ENCODE data around the gene RNF121. TPM values are rescaled to one million over a fixed set of nuclear protein-coding genes. Genes with fewer than 3 reads are reported as not detected.

The RNF121 gene
- total RNA-seq, 2 experiments from 2014 or later = 24.6 to 28.1 TPM

GRCh38 chr11:72002841-72003775, 74.3 kb downstream of the RNF121 start:
- Histone ChIP-seq H3K4me1 (ENCODE audit: insufficient read depth, low read length, poor library complexity, severe bottlenecking) (peaks cover 14% of the 10 kb centered on the region), H3K4me2 (ENCODE audit: low read length) (no peak overlapping the region), H4K20me1 (ENCODE audit: insufficient read depth, low read length) (no peaks in the 10 kb centered on the region), H3K9me3 (ENCODE audit: low read length) (no peaks in the 10 kb centered on the region), H2AFZ (ENCODE audit: low read length) (no peak overlapping the region), H3K79me2 (ENCODE audit: insufficient read depth, low read depth, low read length) (no peaks in the 10 kb centered on the region), H3K27ac (ENCODE audit: low read depth, low read length, poor library complexity, severe bottlenecking) (no peak overlapping the region), H3K36me3 (ENCODE audit: insufficient read depth, low read length) (peaks cover 75% of the 10 kb centered on the region), H3K4me3 (ENCODE audit: low read depth, low read length, poor library complexity, severe bottlenecking) (no peak overlapping the region), H3K9me2 (ENCODE audit: insufficient read depth, low read length) (no peaks in the 10 kb centered on the region)
- TF ChIP-seq EZH2phosphoT487 (IDR thresholded peaks at IDR 0.05; ENCODE audit: borderline replicate concordance, low read depth, low read length) (no peak), CTCF (conservative IDR thresholded peaks at IDR 0.05; ENCODE audit: low read length) (no peak)
- ChIA-PET CTCF (ENCODE audit: unreplicated experiment) (no interaction called here), POLR2A (no interaction called here)
- TSS peak; percentile 95 for BruUV-seq (replicated peaks)
- intact Hi-C loops (cut with micrococcal nuclease; ENCODE audit: unreplicated experiment) = no loop called here
- DNase-seq (ENCODE audit: low spot score) = no peak

GRCh38 chr11:72003776-72004171, 74.9 kb downstream of the RNF121 start:
- no peak for DNase-seq (ENCODE audit: low spot score)
- BruUV-seq (replicated peaks) = no TSS peak
- H3K27ac ChIP-seq (ENCODE audit: low read depth, low read length, poor library complexity, severe bottlenecking) = no peak overlapping the region
- POLR2A ChIA-PET = no interaction called here
- H4K20me1 ChIP-seq (ENCODE audit: insufficient read depth, low read length) = no peaks in the 10 kb centered on the region
- peaks cover 78% of the 10 kb centered on the region for H3K36me3 ChIP-seq (ENCODE audit: insufficient read depth, low read length)
- H3K79me2 ChIP-seq (ENCODE audit: insufficient read depth, low read depth, low read length) = no peaks in the 10 kb centered on the region
- no peaks in the 10 kb centered on the region for H3K9me3 ChIP-seq (ENCODE audit: low read length)
- H3K4me2 ChIP-seq (ENCODE audit: low read length) = no peak overlapping the region
- H2AFZ ChIP-seq (ENCODE audit: low read length) = no peak overlapping the region
- H3K9me2 ChIP-seq (ENCODE audit: insufficient read depth, low read length) = no peaks in the 10 kb centered on the region
- H3K4me3 ChIP-seq (ENCODE audit: low read depth, low read length, poor library complexity, severe bottlenecking) = no peak overlapping the region
- CTCF ChIA-PET (ENCODE audit: unreplicated experiment) = no interaction called here
- TF ChIP-seq EZH2phosphoT487 (IDR thresholded peaks at IDR 0.05; ENCODE audit: borderline replicate concordance, low read depth, low read length) = no peak
- no peak for TF ChIP-seq CTCF (conservative IDR thresholded peaks at IDR 0.05; ENCODE audit: low read length)
- intact Hi-C loops (cut with micrococcal nuclease; ENCODE audit: unreplicated experiment) = no loop called here
- peaks cover 7% of the 10 kb centered on the region for H3K4me1 ChIP-seq (ENCODE audit: insufficient read depth, low read length, poor library complexity, severe bottlenecking)
